Adrenal gland (tissue), 5 donors: ENCODE results near the gene CAD.

Experiments used
- POLR2A ChIP-seq, 2 donors: fragments of 450-650 bp; IDR thresholded peaks; one replicate each; pipeline ENCODE4 v1.6.1; 2017; ENCODE audit warnings: antibody characterized with exemption in 2 of 2, mild to moderate bottlenecking in 2 of 2, moderate library complexity in 1 of 2
- TF ChIP-seq, protein P1 (sequence below), 6 experiments: fragments of 450-650 bp in 4 of 6; fragments of 200-600 bp in 2 of 6; sonication (generic) in 1 of 6; IDR thresholded peaks; 1 replicate in 5 of 6; 2 replicates in 1 of 6; pipeline versions ENCODE4 v1.5.1 to v1.8.0; 2016 to 2021; ENCODE audit warnings: antibody characterized with exemption in 6 of 6, mild to moderate bottlenecking in 2 of 6, moderate library complexity in 1 of 6
- donor health status: DM: no; HTN: no; CAD: no.

- TF ChIP-seq, protein P1, sequence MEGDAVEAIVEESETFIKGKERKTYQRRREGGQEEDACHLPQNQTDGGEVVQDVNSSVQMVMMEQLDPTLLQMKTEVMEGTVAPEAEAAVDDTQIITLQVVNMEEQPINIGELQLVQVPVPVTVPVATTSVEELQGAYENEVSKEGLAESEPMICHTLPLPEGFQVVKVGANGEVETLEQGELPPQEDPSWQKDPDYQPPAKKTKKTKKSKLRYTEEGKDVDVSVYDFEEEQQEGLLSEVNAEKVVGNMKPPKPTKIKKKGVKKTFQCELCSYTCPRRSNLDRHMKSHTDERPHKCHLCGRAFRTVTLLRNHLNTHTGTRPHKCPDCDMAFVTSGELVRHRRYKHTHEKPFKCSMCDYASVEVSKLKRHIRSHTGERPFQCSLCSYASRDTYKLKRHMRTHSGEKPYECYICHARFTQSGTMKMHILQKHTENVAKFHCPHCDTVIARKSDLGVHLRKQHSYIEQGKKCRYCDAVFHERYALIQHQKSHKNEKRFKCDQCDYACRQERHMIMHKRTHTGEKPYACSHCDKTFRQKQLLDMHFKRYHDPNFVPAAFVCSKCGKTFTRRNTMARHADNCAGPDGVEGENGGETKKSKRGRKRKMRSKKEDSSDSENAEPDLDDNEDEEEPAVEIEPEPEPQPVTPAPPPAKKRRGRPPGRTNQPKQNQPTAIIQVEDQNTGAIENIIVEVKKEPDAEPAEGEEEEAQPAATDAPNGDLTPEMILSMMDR (IDR thresholded peaks at IDR 0.05): no peak
- no peak for TF ChIP-seq POLR2A (IDR thresholded peaks at IDR 0.05)
Measured at GRCh38 chr2:27290549-27290948, 73.4 kb downstream of the CAD start.
